ENCODE results near the gene SUPT20HL2.
"Not testable (repeated sequence)": the region's sequence is repeated elsewhere in the genome, so short reads cannot be mapped to it uniquely, and the experiment has no call there.

Gene SUPT20HL2

GRCh38 chrX:24314019-24314635, at the start of gene SUPT20HL2:
TSS of gene SUPT20HL2 (minus strand) at chrX:24314069. CDS start at chrX:24313315, 754 bp downstream.
- no peaks in the 10 kb centered on the region for H3K4me1 ChIP-seq (ENCODE audit: insufficient read depth, low read length)
- H3K36me3 ChIP-seq (ENCODE audit: insufficient read depth, low read depth, low read length) = no peaks in the 10 kb centered on the region
- H3K4me3 ChIP-seq (ENCODE audit: low read length) = no peak within 1 kb of the TSS
- H3K27me3 ChIP-seq (ENCODE audit: insufficient read depth, low read length) = no peaks in the 10 kb centered on the region
- H3K9me3 ChIP-seq (ENCODE audit: insufficient read depth, low read depth, low read length) = no peaks in the 10 kb centered on the region
- no peak within 1 kb of the TSS for H3K9ac ChIP-seq (ENCODE audit: low read depth, low read length)
- no peak within 1 kb of the TSS for H3K27ac ChIP-seq (ENCODE audit: low read length)

- not testable (repeated sequence) for H3K27ac ChIP-seq (ENCODE audit: low read length); H3K36me3 ChIP-seq (ENCODE audit: insufficient read depth, low read depth, low read length); H3K27me3 ChIP-seq (ENCODE audit: insufficient read depth, low read length); H3K4me1 ChIP-seq (ENCODE audit: insufficient read depth, low read length); H3K4me3 ChIP-seq (ENCODE audit: low read length); H3K9me3 ChIP-seq (ENCODE audit: insufficient read depth, low read depth, low read length); H3K9ac ChIP-seq (ENCODE audit: low read depth, low read length)
Measured at GRCh38 chrX:24362089-24362745, 48.3 kb upstream of the SUPT20HL2 start.

GRCh38 chrX:24360272-24360671, 46.4 kb upstream of the SUPT20HL2 start, which contains the start of gene SUPT20HL1:
TSS of gene SUPT20HL1 (plus strand) at chrX:24360639. CDS start at chrX:24362761, 2,122 bp downstream.
- Histone ChIP-seq H3K9ac (ENCODE audit: low read depth, low read length) (no peak within 1 kb of the TSS), H3K27ac (ENCODE audit: low read length) (no peak within 1 kb of the TSS), H3K4me3 (ENCODE audit: low read length) (no peak within 1 kb of the TSS), H3K9me3 (ENCODE audit: insufficient read depth, low read depth, low read length) (no peaks in the 10 kb centered on the region), H3K27me3 (ENCODE audit: insufficient read depth, low read length) (no peaks in the 10 kb centered on the region), H3K36me3 (ENCODE audit: insufficient read depth, low read depth, low read length) (no peaks in the 10 kb centered on the region), H3K4me1 (ENCODE audit: insufficient read depth, low read length) (no peaks in the 10 kb centered on the region)

GRCh38 chrX:24357106-24357505, 43.2 kb upstream of the SUPT20HL2 start:
- Histone ChIP-seq H3K9ac (ENCODE audit: low read depth, low read length) (no peak overlapping the region), H3K27ac (ENCODE audit: low read length) (no peak overlapping the region), H3K4me3 (ENCODE audit: low read length) (no peak overlapping the region)

GRCh38 chrX:24355095-24355494, 41.2 kb upstream of the SUPT20HL2 start:
- Histone ChIP-seq H3K27ac (ENCODE audit: low read length) (no peak overlapping the region), H3K9ac (ENCODE audit: low read depth, low read length) (no peak overlapping the region), H3K9me3 (ENCODE audit: insufficient read depth, low read depth, low read length) (no peaks in the 10 kb centered on the region)

More at GRCh38 chrX:24357106-24357505, 43.2 kb upstream of the SUPT20HL2 start:
- no peaks in the 10 kb centered on the region for H3K27me3 ChIP-seq (ENCODE audit: insufficient read depth, low read length)
- no peaks in the 10 kb centered on the region for H3K9me3 ChIP-seq (ENCODE audit: insufficient read depth, low read depth, low read length)
- no peaks in the 10 kb centered on the region for H3K4me1 ChIP-seq (ENCODE audit: insufficient read depth, low read length)
- no peaks in the 10 kb centered on the region for H3K36me3 ChIP-seq (ENCODE audit: insufficient read depth, low read depth, low read length)

GRCh38 chrX:24350217-24350616, 36.3 kb upstream of the SUPT20HL2 start:
- H3K27me3 ChIP-seq (ENCODE audit: insufficient read depth, low read length) = no peaks in the 10 kb centered on the region

More at GRCh38 chrX:24355095-24355494, 41.2 kb upstream of the SUPT20HL2 start:
- Histone ChIP-seq H3K4me1 (ENCODE audit: insufficient read depth, low read length) (no peaks in the 10 kb centered on the region), H3K27me3 (ENCODE audit: insufficient read depth, low read length) (no peaks in the 10 kb centered on the region), H3K4me3 (ENCODE audit: low read length) (no peak overlapping the region), H3K36me3 (ENCODE audit: insufficient read depth, low read depth, low read length) (no peaks in the 10 kb centered on the region)

GRCh38 chrX:24347881-24348280, 34.0 kb upstream of the SUPT20HL2 start:
- Histone ChIP-seq H3K9me3 (ENCODE audit: insufficient read depth, low read depth, low read length) (no peaks in the 10 kb centered on the region), H3K27me3 (ENCODE audit: insufficient read depth, low read length) (no peaks in the 10 kb centered on the region), H3K9ac (ENCODE audit: low read depth, low read length) (no peak overlapping the region), H3K4me1 (ENCODE audit: insufficient read depth, low read length) (no peaks in the 10 kb centered on the region), H3K36me3 (ENCODE audit: insufficient read depth, low read depth, low read length) (no peaks in the 10 kb centered on the region), H3K27ac (ENCODE audit: low read length) (no peak overlapping the region), H3K4me3 (ENCODE audit: low read length) (no peak overlapping the region)

More at GRCh38 chrX:24350217-24350616, 36.3 kb upstream of the SUPT20HL2 start:
- Histone ChIP-seq H3K9ac (ENCODE audit: low read depth, low read length) (no peak overlapping the region), H3K27ac (ENCODE audit: low read length) (no peak overlapping the region), H3K4me3 (ENCODE audit: low read length) (no peak overlapping the region), H3K4me1 (ENCODE audit: insufficient read depth, low read length) (no peaks in the 10 kb centered on the region), H3K36me3 (ENCODE audit: insufficient read depth, low read depth, low read length) (no peaks in the 10 kb centered on the region), H3K9me3 (ENCODE audit: insufficient read depth, low read depth, low read length) (no peaks in the 10 kb centered on the region)

GRCh38 chrX:24343719-24344118, 29.9 kb upstream of the SUPT20HL2 start:
- Histone ChIP-seq H3K4me3 (ENCODE audit: low read length) (no peak overlapping the region), H3K27me3 (ENCODE audit: insufficient read depth, low read length) (no peaks in the 10 kb centered on the region), H3K9ac (ENCODE audit: low read depth, low read length) (no peak overlapping the region), H3K9me3 (ENCODE audit: insufficient read depth, low read depth, low read length) (no peaks in the 10 kb centered on the region), H3K4me1 (ENCODE audit: insufficient read depth, low read length) (no peaks in the 10 kb centered on the region), H3K27ac (ENCODE audit: low read length) (no peak overlapping the region), H3K36me3 (ENCODE audit: insufficient read depth, low read depth, low read length) (no peaks in the 10 kb centered on the region)

- no peak overlapping the region for H3K27ac ChIP-seq (ENCODE audit: low read length)
Measured at GRCh38 chrX:24341795-24342194, 27.9 kb upstream of the SUPT20HL2 start.

GRCh38 chrX:24340501-24340900, 26.6 kb upstream of the SUPT20HL2 start:
- Histone ChIP-seq H3K36me3 (ENCODE audit: insufficient read depth, low read depth, low read length) (no peaks in the 10 kb centered on the region), H3K4me1 (ENCODE audit: insufficient read depth, low read length) (no peaks in the 10 kb centered on the region), H3K9ac (ENCODE audit: low read depth, low read length) (no peak overlapping the region), H3K9me3 (ENCODE audit: insufficient read depth, low read depth, low read length) (no peaks in the 10 kb centered on the region), H3K27me3 (ENCODE audit: insufficient read depth, low read length) (no peaks in the 10 kb centered on the region), H3K4me3 (ENCODE audit: low read length) (no peak overlapping the region), H3K27ac (ENCODE audit: low read length) (no peak overlapping the region)

More at GRCh38 chrX:24341795-24342194, 27.9 kb upstream of the SUPT20HL2 start:
- Histone ChIP-seq H3K9ac (ENCODE audit: low read depth, low read length) (no peak overlapping the region), H3K27me3 (ENCODE audit: insufficient read depth, low read length) (no peaks in the 10 kb centered on the region), H3K36me3 (ENCODE audit: insufficient read depth, low read depth, low read length) (no peaks in the 10 kb centered on the region), H3K4me1 (ENCODE audit: insufficient read depth, low read length) (no peaks in the 10 kb centered on the region), H3K9me3 (ENCODE audit: insufficient read depth, low read depth, low read length) (no peaks in the 10 kb centered on the region), H3K4me3 (ENCODE audit: low read length) (no peak overlapping the region)

- Histone ChIP-seq H3K9me3 (ENCODE audit: insufficient read depth, low read depth, low read length) (no peaks in the 10 kb centered on the region), H3K36me3 (ENCODE audit: insufficient read depth, low read depth, low read length) (no peaks in the 10 kb centered on the region), H3K9ac (ENCODE audit: low read depth, low read length) (no peak overlapping the region), H3K27ac (ENCODE audit: low read length) (no peak overlapping the region), H3K4me3 (ENCODE audit: low read length) (no peak overlapping the region), H3K4me1 (ENCODE audit: insufficient read depth, low read length) (no peaks in the 10 kb centered on the region), H3K27me3 (ENCODE audit: insufficient read depth, low read length) (no peaks in the 10 kb centered on the region)
Measured at GRCh38 chrX:24339911-24340310, 26.0 kb upstream of the SUPT20HL2 start.

GRCh38 chrX:24335871-24336270, 22.0 kb upstream of the SUPT20HL2 start:
- no peaks in the 10 kb centered on the region for H3K4me1 ChIP-seq (ENCODE audit: insufficient read depth, low read length)
- H3K4me3 ChIP-seq (ENCODE audit: low read length) = no peak overlapping the region
- H3K27me3 ChIP-seq (ENCODE audit: insufficient read depth, low read length) = no peaks in the 10 kb centered on the region
- no peak overlapping the region for H3K9ac ChIP-seq (ENCODE audit: low read depth, low read length)
- H3K27ac ChIP-seq (ENCODE audit: low read length) = no peak overlapping the region
- no peaks in the 10 kb centered on the region for H3K9me3 ChIP-seq (ENCODE audit: insufficient read depth, low read depth, low read length)
- H3K36me3 ChIP-seq (ENCODE audit: insufficient read depth, low read depth, low read length) = no peaks in the 10 kb centered on the region
